CD14-positive monocyte (primary cell): Measurements from ENCODE around the gene PLCB1. TPM values are rescaled to one million over a fixed set of nuclear protein-coding genes. Genes with fewer than 3 reads are reported as not detected.

Source experiments
- DNase-seq, 3 donors: peaks; one replicate each; pipeline ENCODE4 v3.0.0-alpha.2; 2011 to 2022
- H2AFZ ChIP-seq: 2 replicates; pipeline ENCODE4 v1.6.0; 2012; ENCODE audit warnings: mild to moderate bottlenecking, low read depth, low read length, inconsistent platforms; ENCODE audit not compliant: insufficient read depth, poor library complexity, severe bottlenecking
- H3K27ac ChIP-seq, 2 donors: 1 replicate in 1 of 2; 2 replicates in 1 of 2; pipeline ENCODE4 v1.5.1; 2012 to 2013; ENCODE audit warnings: low read length in 2 of 2, control low read depth in 1 of 2, inconsistent platforms in 1 of 2, low read depth in 1 of 2, mild to moderate bottlenecking in 1 of 2
- H3K27me3 ChIP-seq, 2 donors: one replicate each; pipeline versions ENCODE4 v1.6.0 to v1.6.1; 2011 to 2013; ENCODE audit warnings: low read length in 2 of 2; ENCODE audit not compliant: control insufficient read depth in 2 of 2, insufficient read depth in 2 of 2
- H3K36me3 ChIP-seq, 2 donors: replicated peaks in 1 of 2; 1 replicate in 1 of 2; 2 replicates in 1 of 2; pipeline versions ENCODE4 v1.5.1 to v1.6.1; 2012 to 2013; ENCODE audit warnings: low read length in 2 of 2, control low read depth in 1 of 2, inconsistent platforms in 1 of 2, mild to moderate bottlenecking in 1 of 2; ENCODE audit not compliant: insufficient read depth in 2 of 2, control insufficient read depth in 1 of 2
- H3K4me1 ChIP-seq, 2 donors: 1 replicate in 1 of 2; 2 replicates in 1 of 2; pipeline versions ENCODE4 v1.5.1 to v1.6.1; 2012 to 2013; ENCODE audit warnings: low read length in 2 of 2, control low read depth in 1 of 2, inconsistent platforms in 1 of 2, mild to moderate bottlenecking in 1 of 2, moderate library complexity in 1 of 2; ENCODE audit not compliant: insufficient read depth in 2 of 2, control insufficient read depth in 1 of 2
- H3K4me2 ChIP-seq: replicated peaks from 2 replicates; pipeline ENCODE3; 2012; ENCODE audit warnings: low read length, moderate library complexity, mild to moderate bottlenecking; ENCODE audit not compliant: poor library complexity, severe bottlenecking; ENCODE audit errors: extremely low read depth
- H3K4me3 ChIP-seq, 3 experiments: fragments of 200-600 bp in 1 of 3; sonication (generic) in 1 of 3; replicated peaks in 1 of 3; 1 replicate in 2 of 3; 2 replicates in 1 of 3; pipeline ENCODE4 v1.5.1; 2011 to 2013; ENCODE audit warnings: low read length in 3 of 3, mild to moderate bottlenecking in 3 of 3, control low read depth in 2 of 3, low read depth in 2 of 3, inconsistent platforms in 1 of 3, moderate library complexity in 1 of 3
- H3K79me2 ChIP-seq: 2 replicates; pipeline ENCODE4 v1.6.0; 2012; ENCODE audit warnings: mild to moderate bottlenecking, control low read depth, inconsistent platforms, low read length, moderate library complexity; ENCODE audit not compliant: insufficient read depth
- H3K9ac ChIP-seq: 2 replicates; pipeline ENCODE4 v1.6.0; 2017; ENCODE audit warnings: low read length, mild to moderate bottlenecking; ENCODE audit not compliant: insufficient read depth, poor library complexity, severe bottlenecking
- H3K9me3 ChIP-seq, 2 donors: replicated peaks in 1 of 2; 1 replicate in 1 of 2; 2 replicates in 1 of 2; pipeline versions ENCODE4 v1.5.1 to v1.6.1; 2012 to 2013; ENCODE audit warnings: low read length in 2 of 2, control low read depth in 1 of 2; ENCODE audit not compliant: control insufficient read depth in 1 of 2, insufficient read depth in 1 of 2
- H4K20me1 ChIP-seq: 2 replicates; pipeline ENCODE4 v1.6.0; 2012; ENCODE audit warnings: mild to moderate bottlenecking, low read length, control low read depth, moderate library complexity; ENCODE audit not compliant: insufficient read depth
- H3K27ac Mint-ChIP-seq, 7 donors: one replicate each; pipeline ENCODE4 v1.8.0; 2020; ENCODE audit warnings: mild to moderate bottlenecking in 7 of 7, mixed read lengths in 7 of 7, moderate library complexity in 6 of 7, inconsistent platforms in 2 of 7
- H3K27me3 Mint-ChIP-seq, 3 donors: one replicate each; pipeline ENCODE4 v1.8.0; 2021 to 2022; ENCODE audit warnings: low read depth in 3 of 3, mild to moderate bottlenecking in 3 of 3, mixed read lengths in 3 of 3, moderate library complexity in 3 of 3, inconsistent platforms in 1 of 3
- H3K36me3 Mint-ChIP-seq, 2 donors: one replicate each; pipeline ENCODE4 v1.8.0; 2020; ENCODE audit warnings: mixed read lengths in 2 of 2, inconsistent platforms in 1 of 2, mild to moderate bottlenecking in 1 of 2
- H3K4me1 Mint-ChIP-seq: one replicate; pipeline ENCODE4 v1.8.0; 2020; ENCODE audit warnings: mild to moderate bottlenecking, mixed read lengths
- H3K4me3 Mint-ChIP-seq, 2 donors: one replicate each; pipeline ENCODE4 v1.8.0; 2020; ENCODE audit warnings: mild to moderate bottlenecking in 2 of 2, mixed read lengths in 2 of 2, moderate library complexity in 1 of 2
- H3K9me3 Mint-ChIP-seq, 7 donors: one replicate each; pipeline ENCODE4 v1.8.0; 2020 to 2022; ENCODE audit warnings: mixed read lengths in 7 of 7, mild to moderate bottlenecking in 6 of 7, moderate library complexity in 6 of 7, inconsistent platforms in 2 of 7
- CTCF ChIP-seq: fragments of 200-600 bp; IDR thresholded peaks from one replicate; pipeline ENCODE4 v1.8.0; 2022; ENCODE audit warnings: antibody characterized with exemption, mild to moderate bottlenecking
- WGBS: methylation state at CpG from one replicate; pipeline ENCODE4 v1.1.5; 2013; ENCODE audit warnings: missing lambda C conversion rate; ENCODE audit not compliant: insufficient coverage; 5-methylcytosine and 5-hydroxymethylcytosine counted together
- intact Hi-C, 2 donors: fragments of 100-400 bp; cut with micrococcal nuclease; formaldehyde crosslinking; loops; one replicate each; pipeline versions ENCODE4 v1.15.0 to v1.15.1; 2023
- polyA plus RNA-seq, 3 donors: library from polyadenylated mRNA; depleted of rRNA in 1 of 3; unstranded in 2 of 3; stranded (reverse) in 1 of 3; fragments of 300-500 nt in 2 of 3; fragments of >200 nt in 1 of 3; fragmentation: Illumina TruSeq in 2 of 3; gene quantifications; 1 replicate in 2 of 3; 2 replicates in 1 of 3; pipeline ENCODE4 v1.2.3, GENCODE V29; 2012 to 2021

PLCB1 gene
- polyA plus RNA-seq, 3 donors = 8.6 to 16.4 (median 13.2) TPM

GRCh38 chr20:8163543-8163942, 31.5 kb downstream of the PLCB1 start:
- Histone ChIP-seq H3K9me3 (peaks cover 0 to 7% of the 10 kb centered on the region in 2 donors), H3K79me2 (peaks cover 19% of the 10 kb centered on the region), H4K20me1 (peaks cover 53% of the 10 kb centered on the region), H3K36me3 (peaks cover 0 to 1% of the 10 kb centered on the region in 2 donors), H2AFZ (no peak overlapping the region), H3K4me2 (no peak overlapping the region), H3K4me1 (peaks cover 8 to 17% of the 10 kb centered on the region in 2 donors), H3K27ac (no peak overlapping the region), H3K27me3 (no peaks in the 10 kb centered on the region), H3K9ac (no peak overlapping the region), H3K4me3 (no peak overlapping the region)
- Mint-ChIP-seq H3K27me3 (peaks cover 0 to 5% (median 2%) of the 10 kb centered on the region in 3 donors), H3K27ac (no peak overlapping the region), H3K4me3 (no peak overlapping the region), H3K9me3 (peaks cover 3 to 10% (median 8%) of the 10 kb centered on the region in 7 donors), H3K36me3 (peaks cover 14 to 21% of the 10 kb centered on the region in 2 donors), H3K4me1 (peaks cover 20% of the 10 kb centered on the region)
- no peak for DNase-seq
- intact Hi-C loops = no loop called here
- 95% methylated on average over 4 of the region's 4 CpGs for WGBS
- no peak for TF ChIP-seq CTCF

- intact Hi-C loops = no loop called here
These were observed 34.7 kb downstream of the PLCB1 start for GRCh38 chr20:8166730-8167129.

More at GRCh38 chr20:8166730-8167129, 34.7 kb downstream of the PLCB1 start:
- Histone ChIP-seq H3K4me3 (no peak overlapping the region), H3K27me3 (no peaks in the 10 kb centered on the region), H3K36me3 (no peaks in the 10 kb centered on the region), H3K4me1 (peaks cover 1 to 11% of the 10 kb centered on the region in 2 donors), H3K27ac (no peak overlapping the region), H3K4me2 (no peak overlapping the region), H2AFZ (no peak overlapping the region), H3K79me2 (peaks cover 25% of the 10 kb centered on the region), H3K9me3 (no peaks in the 10 kb centered on the region), H4K20me1 (peaks cover 63% of the 10 kb centered on the region), H3K9ac (no peak overlapping the region)
- no peak overlapping the region for H3K4me3 Mint-ChIP-seq
- DNase-seq = no peak
- peaks cover 0 to 2% (median 0%) of the 10 kb centered on the region in 3 donors for H3K27me3 Mint-ChIP-seq
- 100% methylated on average over 4 of the region's 7 CpGs for WGBS
- peak overlapping the region in 1 of 7 donors; percentile 62 for H3K27ac Mint-ChIP-seq
- H3K4me1 Mint-ChIP-seq = peaks cover 11% of the 10 kb centered on the region
- H3K36me3 Mint-ChIP-seq = peaks cover 12 to 17% of the 10 kb centered on the region in 2 donors
- peaks cover 0 to 2% (median 0%) of the 10 kb centered on the region in 7 donors for H3K9me3 Mint-ChIP-seq
- no peak for TF ChIP-seq CTCF
